ENCODE results near the gene VAMP7.
"Not testable (repeated sequence)": the region's sequence is repeated elsewhere in the genome, so short reads cannot be mapped to it uniquely, and the experiment has no call there.

The VAMP7 gene

GRCh38 chrX:155966876-155967275, 85.7 kb downstream of the VAMP7 start:
- H3K27me3 ChIP-seq (ENCODE audit: insufficient read depth, low read length, poor library complexity), result no peaks in the 10 kb centered on the region
- no peaks in the 10 kb centered on the region for H3K4me1 ChIP-seq (ENCODE audit: control insufficient read depth, low read depth, low read length)
- no peak overlapping the region for H2BK15ac ChIP-seq (replicated peaks; ENCODE audit: low read depth)
- no peak overlapping the region for H3K23ac ChIP-seq (ENCODE audit: low read length)
- H3K18ac ChIP-seq (ENCODE audit: low read length), result no peak overlapping the region
- H3K4me2 ChIP-seq (ENCODE audit: low read length), result no peak overlapping the region
- H3K4ac ChIP-seq (ENCODE audit: low read depth, low read length), result no peak overlapping the region
- H3K79me1 ChIP-seq (ENCODE audit: low read length), result no peaks in the 10 kb centered on the region
- H3K36me3 ChIP-seq (ENCODE audit: control insufficient read depth, insufficient read depth, low read length), result no peaks in the 10 kb centered on the region
- H3K27ac ChIP-seq (ENCODE audit: low read depth, low read length), result no peak overlapping the region
- DNase-seq, result peak; percentile 78
- no peak overlapping the region for H2AK5ac ChIP-seq (ENCODE audit: low read length)
- H3K4me3 ChIP-seq (ENCODE audit: low read length), result no peak overlapping the region
- no peaks in the 10 kb centered on the region for H3K79me2 ChIP-seq (ENCODE audit: control insufficient read depth, insufficient read depth, low read length)
- H2BK5ac ChIP-seq (ENCODE audit: low read length), result no peak overlapping the region
- H3K56ac ChIP-seq (ENCODE audit: low read length), result no peak overlapping the region
- WGBS (ENCODE audit: extremely low coverage, insufficient coverage, low lambda C conversion rate), result no CpG with 5 or more reads among the region's 8 CpGs
- H4K8ac ChIP-seq (ENCODE audit: low read depth, low read length), result no peak overlapping the region
- H4K5ac ChIP-seq (ENCODE audit: low read length), result no peak overlapping the region
- no peak overlapping the region for H3K9ac ChIP-seq (ENCODE audit: low read length)
- no peak overlapping the region for H2BK120ac ChIP-seq (ENCODE audit: low read depth, low read length)

GRCh38 chrX:155967653-155968325, 86.6 kb downstream of the VAMP7 start:
- Histone ChIP-seq H4K8ac (ENCODE audit: low read depth, low read length) (no peak overlapping the region), H3K4ac (ENCODE audit: low read depth, low read length) (no peak overlapping the region), H3K27me3 (ENCODE audit: insufficient read depth, low read length, poor library complexity) (no peaks in the 10 kb centered on the region), H3K79me2 (ENCODE audit: control insufficient read depth, insufficient read depth, low read length) (no peaks in the 10 kb centered on the region), H3K23ac (ENCODE audit: low read length) (no peak overlapping the region), H3K18ac (ENCODE audit: low read length) (no peak overlapping the region), H3K9ac (ENCODE audit: low read length) (no peak overlapping the region), H2BK120ac (ENCODE audit: low read depth, low read length) (no peak overlapping the region), H3K79me1 (ENCODE audit: low read length) (no peaks in the 10 kb centered on the region), H3K27ac (ENCODE audit: low read depth, low read length) (no peak overlapping the region), H2BK5ac (ENCODE audit: low read length) (no peak overlapping the region), H3K4me2 (ENCODE audit: low read length) (no peak overlapping the region), H3K4me1 (ENCODE audit: control insufficient read depth, low read depth, low read length) (no peaks in the 10 kb centered on the region), H2BK15ac (replicated peaks; ENCODE audit: low read depth) (no peak overlapping the region), H3K4me3 (ENCODE audit: low read length) (no peak overlapping the region), H3K56ac (ENCODE audit: low read length) (no peak overlapping the region), H3K36me3 (ENCODE audit: control insufficient read depth, insufficient read depth, low read length) (no peaks in the 10 kb centered on the region), H2AK5ac (ENCODE audit: low read length) (no peak overlapping the region), H4K5ac (ENCODE audit: low read length) (no peak overlapping the region)
- no peak for DNase-seq
- WGBS (ENCODE audit: extremely low coverage, insufficient coverage, low lambda C conversion rate), result no CpG with 5 or more reads among the region's 3 CpGs

DNA sequence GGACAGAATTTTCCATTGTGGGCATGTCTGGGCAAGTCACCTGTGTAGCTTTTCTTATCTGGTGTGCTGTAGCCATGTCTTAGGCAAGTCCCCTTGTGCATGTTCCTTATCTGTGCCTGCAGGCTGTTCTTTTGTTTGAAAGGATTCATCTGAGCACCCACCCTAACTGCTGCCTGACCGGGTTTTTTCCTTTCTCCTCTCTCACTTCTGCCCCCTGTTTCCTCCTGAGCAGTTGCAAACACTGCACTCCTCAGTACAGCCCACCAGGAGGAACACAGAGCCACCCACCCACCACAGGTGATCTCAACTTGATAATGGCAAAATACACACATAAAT, 87.1 kb downstream of the VAMP7 start:
- H2BK120ac ChIP-seq (ENCODE audit: low read depth, low read length), result no peak overlapping the region
- H3K4ac ChIP-seq (ENCODE audit: low read depth, low read length), result no peak overlapping the region
- no CpG with 5 or more reads among the region's 1 CpG for WGBS (ENCODE audit: extremely low coverage, insufficient coverage, low lambda C conversion rate)
- no peaks in the 10 kb centered on the region for H3K36me3 ChIP-seq (ENCODE audit: control insufficient read depth, insufficient read depth, low read length)
- no peaks in the 10 kb centered on the region for H3K79me2 ChIP-seq (ENCODE audit: control insufficient read depth, insufficient read depth, low read length)
- no peak overlapping the region for H4K8ac ChIP-seq (ENCODE audit: low read depth, low read length)
- H3K79me1 ChIP-seq (ENCODE audit: low read length), result no peaks in the 10 kb centered on the region
- no peak overlapping the region for H3K27ac ChIP-seq (ENCODE audit: low read depth, low read length)
- DNase-seq, result no peak
- no peak overlapping the region for H3K18ac ChIP-seq (ENCODE audit: low read length)
- H3K4me1 ChIP-seq (ENCODE audit: control insufficient read depth, low read depth, low read length), result no peaks in the 10 kb centered on the region
- no peak overlapping the region for H3K56ac ChIP-seq (ENCODE audit: low read length)
- no peak overlapping the region for H2BK15ac ChIP-seq (replicated peaks; ENCODE audit: low read depth)
- H4K5ac ChIP-seq (ENCODE audit: low read length), result no peak overlapping the region
- no peak overlapping the region for H2BK5ac ChIP-seq (ENCODE audit: low read length)
- no peak overlapping the region for H3K4me3 ChIP-seq (ENCODE audit: low read length)
- H2AK5ac ChIP-seq (ENCODE audit: low read length), result no peak overlapping the region
- H3K27me3 ChIP-seq (ENCODE audit: insufficient read depth, low read length, poor library complexity), result no peaks in the 10 kb centered on the region
- H3K9ac ChIP-seq (ENCODE audit: low read length), result no peak overlapping the region
- H3K4me2 ChIP-seq (ENCODE audit: low read length), result no peak overlapping the region
- H3K23ac ChIP-seq (ENCODE audit: low read length), result no peak overlapping the region

GRCh38 chrX:155968791-155969190, 87.6 kb downstream of the VAMP7 start:
- H3K4me2 ChIP-seq (ENCODE audit: low read length), result no peak overlapping the region
- H4K8ac ChIP-seq (ENCODE audit: low read depth, low read length), result no peak overlapping the region
- H2AK5ac ChIP-seq (ENCODE audit: low read length), result no peak overlapping the region
- H3K79me2 ChIP-seq (ENCODE audit: control insufficient read depth, insufficient read depth, low read length), result no peaks in the 10 kb centered on the region
- no peak overlapping the region for H2BK15ac ChIP-seq (replicated peaks; ENCODE audit: low read depth)
- H3K18ac ChIP-seq (ENCODE audit: low read length), result no peak overlapping the region
- H2BK120ac ChIP-seq (ENCODE audit: low read depth, low read length), result no peak overlapping the region
- no peaks in the 10 kb centered on the region for H3K36me3 ChIP-seq (ENCODE audit: control insufficient read depth, insufficient read depth, low read length)
- WGBS (ENCODE audit: extremely low coverage, insufficient coverage, low lambda C conversion rate), result no CpG with 5 or more reads among the region's 5 CpGs
- no peak overlapping the region for H3K9ac ChIP-seq (ENCODE audit: low read length)
- no peak overlapping the region for H3K56ac ChIP-seq (ENCODE audit: low read length)
- H3K4me1 ChIP-seq (ENCODE audit: control insufficient read depth, low read depth, low read length), result no peaks in the 10 kb centered on the region
- no peak overlapping the region for H3K4me3 ChIP-seq (ENCODE audit: low read length)
- no peak for DNase-seq
- no peaks in the 10 kb centered on the region for H3K79me1 ChIP-seq (ENCODE audit: low read length)
- no peak overlapping the region for H2BK5ac ChIP-seq (ENCODE audit: low read length)
- H3K27ac ChIP-seq (ENCODE audit: low read depth, low read length), result no peak overlapping the region
- no peak overlapping the region for H4K5ac ChIP-seq (ENCODE audit: low read length)
- H3K4ac ChIP-seq (ENCODE audit: low read depth, low read length), result no peak overlapping the region
- H3K23ac ChIP-seq (ENCODE audit: low read length), result no peak overlapping the region
- no peaks in the 10 kb centered on the region for H3K27me3 ChIP-seq (ENCODE audit: insufficient read depth, low read length, poor library complexity)

GRCh38 chrX:155971658-155972057, 90.5 kb downstream of the VAMP7 start:
- not testable (repeated sequence) for H3K27me3 ChIP-seq (ENCODE audit: insufficient read depth, low read length, poor library complexity); H3K4me2 ChIP-seq (ENCODE audit: low read length); H4K5ac ChIP-seq (ENCODE audit: low read length); H2BK120ac ChIP-seq (ENCODE audit: low read depth, low read length); H3K36me3 ChIP-seq (ENCODE audit: control insufficient read depth, insufficient read depth, low read length); H3K18ac ChIP-seq (ENCODE audit: low read length); H3K79me1 ChIP-seq (ENCODE audit: low read length); H2AK5ac ChIP-seq (ENCODE audit: low read length); H3K9ac ChIP-seq (ENCODE audit: low read length); H3K79me2 ChIP-seq (ENCODE audit: control insufficient read depth, insufficient read depth, low read length); H3K27ac ChIP-seq (ENCODE audit: low read depth, low read length); H3K56ac ChIP-seq (ENCODE audit: low read length); H2BK15ac ChIP-seq (replicated peaks; ENCODE audit: low read depth); H2BK5ac ChIP-seq (ENCODE audit: low read length); H3K23ac ChIP-seq (ENCODE audit: low read length); H4K8ac ChIP-seq (ENCODE audit: low read depth, low read length); H3K4me3 ChIP-seq (ENCODE audit: low read length); H3K4me1 ChIP-seq (ENCODE audit: control insufficient read depth, low read depth, low read length); H3K4ac ChIP-seq (ENCODE audit: low read depth, low read length); DNase-seq
- WGBS (ENCODE audit: extremely low coverage, insufficient coverage, low lambda C conversion rate), result no CpG with 5 or more reads among the region's 5 CpGs

DNA sequence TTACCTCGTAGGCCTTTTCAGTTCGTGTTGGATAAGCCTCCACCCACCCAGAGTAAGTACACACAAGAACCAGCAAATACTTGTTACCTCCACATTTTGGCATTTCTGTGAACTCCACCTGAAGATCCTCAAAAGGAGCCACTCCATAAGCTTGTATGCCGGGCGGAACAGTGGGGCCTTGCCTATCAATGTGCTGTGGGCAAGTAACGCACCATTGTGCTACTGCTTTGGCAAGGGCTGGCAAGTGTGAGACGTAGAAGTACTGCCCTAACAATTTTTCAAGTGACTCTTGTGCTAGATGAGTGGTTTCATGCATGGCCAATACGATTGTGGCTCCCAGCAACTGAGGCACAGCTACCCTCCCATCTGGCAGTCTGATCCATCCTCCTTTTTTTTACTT, 91.1 kb downstream of the VAMP7 start:
- not testable (repeated sequence) for H3K9ac ChIP-seq (ENCODE audit: low read length); H3K27ac ChIP-seq (ENCODE audit: low read depth, low read length); H3K36me3 ChIP-seq (ENCODE audit: control insufficient read depth, insufficient read depth, low read length); DNase-seq; H4K5ac ChIP-seq (ENCODE audit: low read length); H3K4me1 ChIP-seq (ENCODE audit: control insufficient read depth, low read depth, low read length); H3K18ac ChIP-seq (ENCODE audit: low read length); H3K4me2 ChIP-seq (ENCODE audit: low read length); H3K27me3 ChIP-seq (ENCODE audit: insufficient read depth, low read length, poor library complexity); H2BK5ac ChIP-seq (ENCODE audit: low read length); H2BK15ac ChIP-seq (replicated peaks; ENCODE audit: low read depth); H3K4me3 ChIP-seq (ENCODE audit: low read length); H3K79me2 ChIP-seq (ENCODE audit: control insufficient read depth, insufficient read depth, low read length); H2BK120ac ChIP-seq (ENCODE audit: low read depth, low read length); H3K4ac ChIP-seq (ENCODE audit: low read depth, low read length); H3K79me1 ChIP-seq (ENCODE audit: low read length); H4K8ac ChIP-seq (ENCODE audit: low read depth, low read length); H2AK5ac ChIP-seq (ENCODE audit: low read length); H3K56ac ChIP-seq (ENCODE audit: low read length); H3K23ac ChIP-seq (ENCODE audit: low read length)
- WGBS (ENCODE audit: extremely low coverage, insufficient coverage, low lambda C conversion rate), result no CpG with 5 or more reads among the region's 7 CpGs
